T follicular helper cell (primary cell): Measurements from ENCODE around the gene TRERF1.

Experiments used
- DNase-seq: peaks from one replicate; pipeline ENCODE4 v3.0.0-alpha.2; 2020; ENCODE audit warnings: low read depth

TRERF1 gene

DNA sequence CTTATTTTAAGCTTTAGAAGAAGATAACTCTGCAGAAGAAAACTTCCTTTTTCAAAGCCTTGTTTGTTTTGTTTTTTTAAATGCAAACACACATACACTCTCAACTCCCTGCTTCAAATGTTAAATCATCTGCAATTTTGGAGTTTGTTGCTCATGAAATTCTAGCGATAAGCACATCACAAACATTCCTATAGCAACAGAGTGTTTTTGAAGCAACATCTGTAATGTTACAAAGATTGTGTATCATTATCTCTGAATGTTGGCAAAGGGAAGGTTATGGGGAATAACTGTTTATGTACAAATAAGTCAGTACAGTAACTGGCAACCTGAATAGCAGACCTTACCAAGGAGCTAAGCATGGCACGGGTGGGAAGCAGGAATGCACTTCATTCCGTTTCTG, 149.3 kb downstream of the TRERF1 start:
- no peak for DNase-seq

DNA sequence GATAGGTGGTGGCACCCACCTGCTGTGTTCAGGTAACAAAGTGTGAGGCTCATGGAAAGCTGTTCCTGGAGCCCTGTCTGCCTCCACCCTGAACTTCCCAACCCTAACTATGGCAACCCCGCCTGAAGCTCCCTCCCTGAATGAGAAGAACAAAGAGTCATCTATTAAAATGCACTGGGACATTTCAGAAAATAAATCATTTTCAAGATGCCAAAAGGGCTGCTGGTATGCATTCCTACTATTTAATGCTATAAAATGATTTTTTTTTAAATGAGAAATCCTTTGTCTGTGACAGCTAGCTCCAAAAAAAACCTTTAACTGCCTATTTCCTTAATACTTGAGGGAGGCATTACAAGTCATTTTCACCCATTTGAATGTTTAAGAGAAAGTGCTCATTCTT, 149.7 kb downstream of the TRERF1 start:
- no peak for DNase-seq

DNA sequence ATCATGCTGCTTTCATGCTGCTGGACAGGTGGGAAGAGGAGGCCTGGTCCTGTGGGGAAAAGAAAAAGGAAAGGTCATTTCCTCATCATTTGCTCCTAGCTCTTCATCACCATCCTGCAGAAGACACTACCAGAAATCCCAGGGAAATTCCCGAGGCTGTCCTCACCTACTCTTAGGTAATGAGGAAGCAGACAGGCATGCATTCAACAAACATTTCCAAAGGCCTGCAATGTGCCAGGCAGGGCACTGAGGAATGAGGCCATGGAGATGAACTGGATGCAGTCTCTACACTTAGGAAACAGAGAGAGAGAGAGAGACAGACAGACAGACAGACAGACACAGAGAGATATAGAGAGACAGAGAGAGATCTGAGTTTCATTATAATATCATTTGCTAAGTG, 151.0 kb downstream of the TRERF1 start:
- no peak for DNase-seq

DNA sequence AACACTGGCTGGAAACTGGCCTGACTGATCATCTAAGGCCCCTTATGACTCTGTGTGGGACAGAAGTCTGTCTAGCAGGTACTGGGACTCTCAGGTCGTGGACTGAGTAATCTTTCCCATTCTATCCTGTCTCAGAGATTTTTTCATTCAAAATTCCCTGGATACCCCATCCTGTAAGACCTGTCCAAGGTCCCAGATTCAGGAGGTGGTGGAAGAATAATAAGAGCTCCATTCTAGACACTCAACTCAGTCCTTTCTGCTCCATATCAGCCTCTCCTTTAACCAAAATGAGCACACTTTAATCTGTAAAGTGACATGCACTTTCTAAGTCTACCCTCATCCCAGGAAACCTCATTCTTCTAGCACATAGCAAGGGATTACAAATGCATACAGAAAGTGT, 151.5 kb downstream of the TRERF1 start:
- DNase-seq = no peak

DNA sequence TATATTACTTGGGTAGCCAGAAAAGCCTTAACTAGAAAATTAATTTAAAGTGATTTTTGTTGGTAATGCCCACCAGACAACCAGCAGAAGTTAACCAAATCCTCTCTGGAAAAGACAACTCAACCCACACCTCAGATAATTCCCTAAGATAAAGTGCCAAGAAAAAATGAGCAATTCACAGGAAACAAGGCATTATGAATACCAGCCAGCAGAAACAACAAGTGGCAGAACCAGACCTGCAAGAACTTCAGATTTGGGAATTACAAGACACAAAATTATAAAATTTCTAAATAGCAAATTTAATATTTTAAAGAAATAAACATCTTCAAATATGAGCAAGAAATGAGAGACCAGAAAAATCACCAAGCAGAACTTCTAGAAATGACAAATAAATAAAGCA, 154.1 kb downstream of the TRERF1 start:
- no peak for DNase-seq

DNA sequence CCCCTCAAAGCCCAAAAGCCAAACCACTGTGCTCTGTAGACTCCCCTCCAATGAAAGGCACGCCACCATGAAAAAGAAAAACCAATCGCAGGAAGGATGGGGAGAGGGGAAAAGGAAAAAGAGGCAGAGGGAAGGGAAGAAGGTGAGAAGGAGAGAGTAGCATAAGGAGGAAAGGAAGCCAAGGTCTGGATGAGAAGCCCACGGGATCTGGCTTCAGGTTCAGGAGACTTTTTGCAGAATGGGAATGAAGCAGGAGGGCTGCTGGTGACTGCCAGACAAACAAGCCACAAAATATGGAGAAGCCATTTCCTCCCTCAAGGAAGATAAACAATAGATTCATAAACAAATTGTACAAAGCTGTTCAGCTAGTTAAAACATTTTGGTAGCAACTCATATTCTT, 155.1 kb downstream of the TRERF1 start:
- DNase-seq = no peak

DNA sequence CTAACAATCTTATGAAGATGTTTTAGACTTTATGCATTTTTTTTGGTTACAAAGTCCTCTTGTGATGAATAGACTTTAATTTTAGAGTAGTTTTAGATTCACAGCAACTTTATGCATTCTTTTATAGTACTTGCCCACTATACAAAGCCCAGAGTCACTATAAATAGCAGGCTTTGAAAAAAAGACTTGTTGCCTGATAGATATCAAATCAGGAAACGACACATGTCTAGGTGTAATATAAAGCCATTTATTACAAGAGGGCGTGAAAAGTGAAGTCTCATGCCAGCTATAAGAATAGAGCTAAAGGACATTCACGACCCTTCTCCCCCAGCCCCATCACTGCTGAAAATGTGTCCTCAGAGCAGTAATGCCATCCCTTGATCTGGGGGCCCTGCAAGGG, 156.0 kb downstream of the TRERF1 start:
- DNase-seq = no peak

DNA sequence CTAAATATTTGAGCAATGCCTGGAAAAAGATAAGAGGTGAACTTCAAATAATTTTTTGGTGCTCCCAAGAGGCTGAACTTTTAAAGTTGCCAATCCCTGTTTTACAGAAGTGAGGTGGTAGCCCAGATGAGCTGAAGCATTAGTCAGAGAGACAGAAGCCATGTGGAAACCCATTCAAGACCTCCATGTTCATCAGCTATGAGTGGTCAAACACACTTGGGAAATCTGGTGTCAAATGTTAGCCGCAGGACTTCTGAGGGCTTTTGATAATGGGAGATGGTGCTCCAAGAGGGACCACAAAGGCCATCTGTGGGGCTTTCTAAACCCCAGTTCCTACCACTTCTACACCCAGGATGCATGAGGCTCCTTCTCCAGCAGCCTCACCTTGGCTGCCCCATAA, 156.5 kb downstream of the TRERF1 start:
- no peak for DNase-seq

DNA sequence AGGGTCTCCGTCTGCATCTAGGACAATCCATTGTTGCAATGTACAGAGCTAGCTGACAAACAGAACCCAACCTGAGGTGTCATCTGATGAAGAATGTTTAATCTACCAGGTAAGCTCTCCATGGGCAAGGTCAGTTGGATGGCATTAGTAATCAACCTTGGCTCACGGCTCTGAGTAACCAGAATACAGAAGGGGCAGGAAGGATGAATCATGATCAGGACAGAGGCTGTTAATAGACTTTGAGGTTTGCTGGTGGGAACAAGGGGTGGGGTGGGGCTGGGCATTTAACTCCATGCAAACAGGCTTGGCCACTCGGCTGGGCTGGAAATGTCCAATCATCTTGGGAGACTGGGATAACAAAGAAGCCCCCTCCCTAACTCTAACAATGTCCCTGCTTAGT, 157.0 kb downstream of the TRERF1 start:
- DNase-seq = no peak

DNA sequence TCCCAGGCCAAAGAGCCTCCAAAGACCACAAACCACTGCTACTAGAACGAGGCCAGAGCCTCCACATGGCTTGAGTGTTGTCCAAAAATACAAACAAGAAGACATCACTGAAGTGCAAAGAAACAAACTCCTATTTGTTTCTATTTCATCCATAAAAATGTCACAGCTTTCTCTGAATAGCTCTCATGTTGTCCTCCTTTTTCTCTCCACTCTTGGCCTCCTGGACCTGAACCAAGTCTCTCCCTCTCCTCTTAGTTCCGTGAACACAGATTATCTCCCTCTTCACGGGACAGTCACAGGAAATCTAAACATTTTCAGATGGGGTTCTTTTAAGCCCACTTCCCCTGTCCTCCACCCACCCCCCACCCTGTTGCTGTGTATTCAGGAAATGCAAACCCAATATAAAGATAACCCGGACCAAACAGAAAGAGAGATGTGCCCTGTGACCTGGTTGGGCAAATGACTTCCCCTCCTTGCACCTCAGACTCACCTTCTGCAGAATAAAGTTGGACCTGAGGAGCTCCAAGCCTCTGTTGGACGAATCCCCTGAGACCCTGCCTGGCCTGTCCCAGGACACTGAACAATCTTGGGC, 158.2 kb downstream of the TRERF1 start:
- no peak for DNase-seq

DNA sequence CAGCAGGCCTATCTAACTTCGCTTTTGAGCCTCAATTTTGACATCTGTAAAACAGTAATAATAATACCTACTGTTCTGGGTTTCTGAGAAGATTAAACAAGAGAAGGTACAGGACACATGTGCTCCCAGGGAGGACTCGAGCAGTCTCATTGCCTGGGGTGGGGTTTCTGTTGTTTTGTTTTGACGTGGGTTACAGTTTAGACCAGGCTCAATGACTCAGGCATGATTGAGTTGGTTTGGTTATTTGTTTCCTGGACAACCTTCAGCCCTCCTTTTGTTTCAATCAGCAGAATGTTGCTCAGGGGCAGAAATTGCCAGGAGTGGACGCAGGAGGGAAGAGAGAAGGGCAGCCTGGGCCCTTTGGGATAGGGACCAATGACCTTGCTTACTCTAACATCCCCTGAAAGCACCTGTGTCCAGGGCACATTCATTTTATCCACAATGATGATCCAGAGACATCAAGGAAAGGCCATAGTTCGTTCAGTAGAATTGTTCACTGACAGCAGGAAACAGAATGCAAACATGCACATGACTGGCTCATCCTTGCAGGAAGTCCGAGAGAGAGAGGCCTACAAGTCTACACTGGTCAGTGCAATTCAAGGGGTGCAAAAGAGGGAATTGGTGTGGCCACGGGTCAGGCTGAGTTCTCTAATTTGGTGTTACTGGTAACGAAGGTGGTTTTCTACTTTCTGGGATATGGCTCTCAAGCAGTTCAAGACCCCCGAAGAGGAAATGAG, 159.6 kb downstream of the TRERF1 start:
- DNase-seq = no peak

DNA sequence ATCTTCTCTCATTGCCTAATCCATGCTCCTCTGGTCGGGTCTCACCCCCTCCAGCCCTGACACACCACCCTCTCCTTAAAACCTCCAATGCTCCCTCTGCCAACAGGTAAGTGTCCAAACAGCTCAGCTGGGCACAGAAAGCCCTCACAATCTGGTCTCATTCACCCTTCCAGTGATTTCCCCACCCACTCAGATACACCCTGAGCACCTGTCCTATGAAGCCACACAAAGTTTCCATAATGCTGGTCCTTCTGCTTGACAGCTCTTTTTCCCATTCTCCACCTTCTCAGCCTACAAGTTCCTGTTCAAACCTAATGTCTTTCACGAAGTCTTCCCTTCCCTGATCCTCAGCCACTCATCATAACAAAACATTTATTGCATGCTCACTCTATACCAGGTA, 164.0 kb downstream of the TRERF1 start:
- DNase-seq = no peak

DNA sequence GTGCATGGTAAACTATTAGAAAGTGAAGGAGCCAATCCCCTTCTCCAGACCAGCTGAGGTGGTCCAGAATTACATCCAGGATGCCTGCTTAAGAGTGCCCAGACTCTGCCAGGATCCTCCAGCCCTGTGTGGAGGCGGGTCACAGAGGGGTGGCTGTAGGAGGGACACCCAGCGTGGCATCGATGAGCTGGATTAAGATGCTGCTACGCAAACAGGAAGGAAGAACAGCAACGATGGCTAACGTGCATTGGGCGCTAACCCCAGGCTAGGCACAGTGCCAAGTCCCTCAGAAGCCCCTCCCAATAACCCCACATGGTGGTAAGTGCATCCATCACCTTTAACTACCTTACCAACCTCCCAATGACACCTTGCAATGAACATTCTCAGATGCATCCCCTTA, 170.2 kb downstream of the TRERF1 start:
- peak; percentile 15 for DNase-seq

DNA sequence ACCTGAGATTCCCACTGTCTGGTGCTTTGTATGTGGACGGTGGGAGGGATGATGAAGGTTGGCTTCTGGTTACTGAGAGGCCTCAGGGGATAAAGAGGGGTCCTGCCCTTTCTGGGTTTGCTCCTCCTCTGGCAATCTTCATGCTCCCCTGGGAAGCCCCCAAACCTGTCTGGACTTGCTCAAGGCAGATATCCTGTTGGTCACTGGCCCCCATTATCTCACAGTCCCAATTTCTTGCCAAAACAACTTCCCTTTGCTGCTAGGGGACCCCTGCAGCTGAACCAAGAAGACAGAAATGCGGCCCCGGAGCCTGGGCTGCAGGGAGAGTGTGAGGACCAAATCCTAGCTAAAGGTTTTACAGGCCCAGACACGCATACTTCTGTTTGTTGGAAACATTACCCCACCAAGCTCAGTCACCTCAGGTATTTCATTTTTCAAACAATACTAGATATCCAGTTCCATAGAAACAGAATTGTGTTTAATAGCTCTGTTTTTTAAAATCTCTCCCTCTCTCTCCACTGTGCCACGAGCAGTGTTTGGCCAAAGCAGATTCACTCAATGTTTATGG, 170.7 kb downstream of the TRERF1 start:
- DNase-seq = no peak

DNA sequence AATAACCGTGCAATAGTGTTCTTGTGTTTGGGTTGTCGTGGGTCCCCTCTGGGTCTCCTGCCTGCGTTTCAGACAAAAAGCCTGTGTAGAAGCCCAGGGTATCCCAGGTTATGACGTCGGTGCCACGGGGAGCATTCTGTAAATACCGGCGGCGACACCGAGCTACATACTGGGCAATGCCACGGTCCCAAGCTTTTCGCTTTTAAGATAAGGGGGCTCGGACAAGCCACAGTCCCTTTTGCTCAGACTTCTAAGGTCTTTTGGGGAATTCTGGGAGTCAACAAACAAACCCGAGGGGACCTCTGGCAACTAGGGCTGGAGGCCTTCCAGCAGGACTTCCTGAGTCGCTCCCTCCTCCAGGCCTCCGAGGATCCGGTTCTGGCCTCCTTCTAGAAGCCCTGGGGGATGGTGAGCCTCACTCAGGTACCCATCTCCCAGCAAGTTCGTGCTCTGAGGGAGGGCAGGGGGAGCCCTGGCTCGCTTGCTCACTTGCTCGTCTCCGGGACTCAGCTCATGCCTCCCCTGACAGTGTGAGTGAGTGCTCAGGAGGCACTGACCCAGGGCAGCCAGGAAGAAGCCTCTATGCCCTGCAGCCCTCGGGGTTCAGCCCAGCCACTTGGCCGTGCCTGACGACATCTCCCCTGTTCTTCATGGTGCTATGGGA, 171.6 kb downstream of the TRERF1 start:
- no peak for DNase-seq

DNA sequence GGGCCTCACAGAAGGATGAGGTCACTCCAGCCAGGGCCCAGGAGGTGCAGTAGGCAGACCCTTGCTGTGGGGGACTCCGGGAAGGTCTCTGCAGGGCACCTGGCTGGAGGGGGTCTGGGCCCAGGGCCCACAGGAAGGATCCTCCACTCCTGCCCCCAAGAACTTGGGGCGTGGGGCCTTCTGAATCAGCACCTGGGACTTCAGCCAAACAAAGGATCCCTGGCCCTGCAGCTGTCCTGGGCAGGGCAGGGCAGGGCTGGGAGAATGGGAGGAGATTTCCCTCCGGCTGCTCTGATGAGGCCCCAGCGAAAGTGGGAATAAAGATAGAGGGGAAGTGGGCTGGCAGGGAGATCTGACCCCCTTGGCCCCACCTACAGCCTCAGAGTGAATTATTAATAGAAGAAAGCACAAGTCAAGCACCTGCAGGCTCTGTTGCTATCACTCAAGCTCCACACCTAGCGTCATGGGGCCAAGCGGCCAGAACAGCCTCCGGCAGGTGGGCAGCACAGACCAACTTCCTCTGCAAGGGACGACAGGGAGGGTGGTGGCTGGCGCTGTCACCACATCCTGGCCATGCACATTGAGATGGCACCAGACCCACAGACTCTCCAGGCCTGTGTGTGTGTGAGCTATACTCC, 172.5 kb downstream of the TRERF1 start:
- DNase-seq = no peak

DNA sequence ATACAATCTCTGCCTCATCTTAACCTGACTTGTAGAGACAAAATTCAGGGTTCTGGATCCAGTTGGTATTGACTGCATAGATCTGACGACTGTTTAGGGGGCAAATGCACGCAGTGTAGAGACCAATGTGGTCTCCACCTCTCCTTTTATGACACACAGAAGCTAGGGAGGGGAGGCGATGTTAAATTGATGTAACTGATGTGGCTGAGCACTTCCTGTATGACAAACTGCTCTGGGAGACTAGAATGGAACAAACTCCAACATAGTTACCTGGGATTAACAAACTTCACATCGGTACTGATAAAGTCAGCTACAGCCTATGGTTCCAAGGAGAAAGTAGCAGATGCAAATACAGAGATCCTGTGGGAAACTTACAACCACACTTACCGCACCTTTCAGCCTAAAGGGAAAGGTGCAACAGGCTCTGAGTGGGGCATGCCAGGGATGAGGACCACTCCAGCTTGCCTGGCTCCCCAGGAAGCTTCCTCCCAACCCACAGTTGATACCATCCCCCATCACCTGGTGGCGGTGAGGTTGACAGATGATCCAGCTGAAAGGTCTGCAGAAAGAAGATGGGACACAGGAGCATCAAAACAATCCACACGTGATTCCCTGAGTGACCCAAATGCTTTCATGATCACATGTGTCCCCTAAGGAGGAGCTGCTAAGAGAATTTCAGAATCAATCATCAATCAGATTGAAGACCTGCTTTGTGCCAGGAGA, 173.4 kb downstream of the TRERF1 start:
- DNase-seq = no peak

DNA sequence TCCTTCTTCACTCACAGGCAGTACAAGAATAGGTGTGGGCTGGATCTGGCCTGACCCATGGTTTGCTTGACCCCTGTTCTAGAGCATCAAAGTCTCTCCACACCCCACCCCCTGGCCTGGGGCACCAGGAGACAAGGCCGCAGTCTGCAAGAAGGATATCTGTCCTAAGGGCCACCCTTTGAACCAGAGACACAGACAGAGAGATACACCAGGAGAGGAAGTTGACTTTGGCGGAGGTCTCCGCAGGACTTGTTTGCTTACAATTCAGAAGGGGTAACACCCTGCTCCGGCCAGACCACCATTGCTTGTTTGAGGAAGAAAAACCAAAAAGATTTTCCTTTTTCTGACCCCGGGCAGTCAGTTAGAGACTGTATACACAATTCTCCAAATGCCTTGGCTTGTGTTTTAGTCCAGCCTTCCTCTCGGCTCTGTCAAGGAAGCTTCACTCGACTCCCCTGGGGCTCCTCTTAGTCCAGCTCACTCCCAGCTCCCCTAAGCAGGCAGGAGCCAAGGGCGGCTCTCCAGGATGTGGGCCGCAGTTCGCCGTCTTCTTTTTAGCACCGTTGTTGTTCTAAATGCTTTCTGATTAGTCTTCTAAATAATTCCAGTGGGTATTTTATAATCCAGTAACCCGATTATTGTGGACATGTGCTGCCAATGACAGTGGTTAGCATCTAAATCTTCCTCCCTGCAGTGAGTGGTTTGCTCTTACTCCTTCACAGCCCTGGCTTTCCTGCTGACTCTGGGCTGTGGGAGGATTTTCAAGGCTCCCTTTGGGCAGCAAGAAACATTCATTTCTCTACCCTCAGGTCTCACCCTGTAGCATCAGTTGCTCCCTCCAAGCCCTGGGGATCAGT, 175.5 kb downstream of the TRERF1 start:
- no peak for DNase-seq

DNA sequence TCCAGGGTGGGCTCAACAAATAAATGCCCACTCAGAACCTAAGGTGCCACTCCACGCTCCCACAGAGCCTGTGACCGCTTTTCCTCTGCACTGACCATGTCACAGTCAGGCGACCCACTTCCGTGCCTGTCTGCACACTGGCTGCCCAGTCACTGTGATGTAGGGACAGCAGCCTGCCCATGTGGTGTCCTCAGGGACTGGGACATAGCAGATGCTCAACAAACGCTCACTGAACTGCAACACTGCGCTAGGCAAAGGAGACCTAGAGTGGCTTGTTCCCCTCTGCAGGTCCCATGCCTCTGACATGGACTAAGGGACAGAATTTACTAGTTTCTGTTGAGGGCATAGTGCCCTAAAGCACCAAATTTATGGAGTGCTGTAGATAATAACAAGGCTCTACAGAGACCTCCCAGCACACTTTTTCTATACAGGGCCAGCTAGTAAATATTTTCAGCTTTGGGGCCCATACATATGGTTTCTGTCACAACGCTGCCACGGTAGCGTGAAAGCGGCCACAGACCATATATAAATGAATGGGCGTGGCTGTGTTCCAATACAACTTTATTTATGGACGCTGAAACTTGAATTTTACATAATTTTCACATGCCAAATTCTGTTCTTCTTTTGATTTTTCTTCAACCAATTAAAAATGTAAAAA, 176.2 kb downstream of the TRERF1 start:
- DNase-seq = no peak

DNA sequence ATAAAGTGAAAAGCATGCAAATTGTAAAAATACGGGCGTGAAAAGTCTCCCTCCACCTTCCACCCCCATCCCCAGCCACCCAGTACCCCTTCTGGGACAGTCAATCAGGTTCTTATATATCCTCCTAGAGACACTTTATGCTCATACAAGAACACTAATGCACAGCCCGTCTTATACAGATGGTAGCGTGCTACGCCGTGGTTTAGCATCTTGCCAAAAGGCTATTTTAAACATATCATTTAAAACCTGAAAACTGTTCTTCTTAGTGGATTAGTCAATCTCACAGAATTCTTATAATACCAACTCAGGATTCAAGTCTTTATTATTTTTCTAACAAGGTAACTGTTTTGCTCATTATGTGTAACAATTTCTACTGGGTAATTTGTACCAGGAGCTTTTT, 176.8 kb downstream of the TRERF1 start:
- no peak for DNase-seq
